GM18507 (cell line): ENCODE data around the gene NOA1.

Source experiments
- DNase-seq: peaks from one replicate; pipeline ENCODE4 v3.0.0; 2011; ENCODE audit warnings: low read depth; ENCODE audit not compliant: insufficient read length; ENCODE audit errors: extremely low spot score
- FAIRE-seq: peaks from 2 replicates; lab custom pipeline; 2011; peaks lifted over from hg19 to GRCh38; lab: Jason Lieb, UNC

The NOA1 gene

GRCh38 chr4:56977321-56978012 lies at the start of gene NOA1:
Gene NOA1 (minus strand): TSS chr4:56977606. CDS start chr4:56977585, 21 bp downstream.
- FAIRE-seq (peak; percentile 98), DNase-seq (peak; percentile 90)

- FAIRE-seq = no peak
Measured at GRCh38 chr4:57023104-57023503, 45.7 kb upstream of the NOA1 start.

GRCh38 chr4:57020467-57021101 lies 43.2 kb upstream of the NOA1 start:
- DNase-seq (no peak), FAIRE-seq (no peak)

More at GRCh38 chr4:57023104-57023503, 45.7 kb upstream of the NOA1 start:
- no peak for DNase-seq

DNA sequence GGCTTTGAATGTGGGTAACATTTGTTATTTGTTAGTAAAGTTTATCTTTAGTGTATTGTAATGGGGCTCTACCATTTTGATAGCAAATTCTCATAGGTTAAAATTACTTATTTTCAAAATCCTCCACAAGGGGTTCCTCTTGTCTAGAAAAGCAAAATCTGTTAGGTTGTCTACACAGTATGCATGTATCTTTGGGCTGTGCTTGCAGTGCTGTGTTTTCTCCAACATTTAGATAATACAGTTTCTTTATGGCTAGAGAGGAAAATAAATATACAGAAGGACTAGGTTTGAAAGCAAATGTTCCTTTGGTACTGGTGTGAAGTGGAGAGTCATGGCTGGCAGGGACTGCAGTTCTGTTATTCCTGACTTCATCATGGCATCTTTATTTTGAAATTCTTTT lies 41.6 kb upstream of the NOA1 start:
- FAIRE-seq = no peak
- DNase-seq = no peak

- FAIRE-seq (no peak), DNase-seq (no peak)
Measured at GRCh38 chr4:57013543-57014120, 36.2 kb upstream of the NOA1 start.

GRCh38 chr4:56999751-57000150 lies 22.3 kb upstream of the NOA1 start:
- no peak for FAIRE-seq

DNA sequence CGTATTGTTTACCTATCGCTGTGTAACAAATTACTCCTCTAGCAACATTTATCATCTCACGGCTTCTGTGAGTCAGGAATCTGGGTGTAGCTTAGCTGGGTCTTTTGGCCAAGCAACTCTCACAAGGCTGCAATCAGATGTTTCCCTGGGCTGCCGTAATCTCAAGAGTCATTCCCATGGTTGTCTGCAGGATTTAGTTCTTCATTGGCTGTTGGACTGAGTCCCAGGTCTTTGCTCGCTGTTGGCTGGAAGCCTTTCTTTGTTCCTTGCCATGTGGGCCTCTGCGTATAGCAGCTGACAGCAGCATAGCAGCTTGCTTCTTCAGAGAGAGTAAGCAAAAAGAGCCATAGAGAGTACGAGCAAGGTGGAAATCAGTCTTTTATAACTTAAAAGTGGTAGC lies 18.1 kb upstream of the NOA1 start:
- FAIRE-seq (no peak), DNase-seq (no peak)

More at GRCh38 chr4:56999751-57000150, 22.3 kb upstream of the NOA1 start:
- no peak for DNase-seq

GRCh38 chr4:56990109-56990905 lies 12.9 kb upstream of the NOA1 start:
- no peak for DNase-seq
- FAIRE-seq = no peak

DNA sequence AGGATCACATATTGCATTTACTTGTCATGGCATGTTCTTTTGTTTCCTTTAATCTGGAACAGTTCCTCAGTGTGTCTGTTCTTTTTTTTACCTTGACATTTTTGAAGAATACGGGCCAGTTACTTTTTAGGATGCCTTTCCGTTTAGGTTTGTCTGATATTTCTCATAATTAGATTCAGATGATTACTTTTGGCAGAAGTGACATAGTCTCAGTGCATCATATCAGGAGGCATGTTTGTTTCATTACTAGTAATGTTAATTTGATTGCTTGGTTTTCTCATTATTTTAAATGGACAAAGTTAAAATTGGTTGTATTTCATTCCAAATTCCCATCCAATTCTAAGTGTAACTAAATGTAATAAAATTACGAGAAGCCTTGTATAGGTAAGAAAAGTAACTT lies 9.5 kb upstream of the NOA1 start:
- no peak for DNase-seq
- no peak for FAIRE-seq

GRCh38 chr4:56986192-56986591 lies 8.8 kb upstream of the NOA1 start:
- DNase-seq (no peak), FAIRE-seq (no peak)

GRCh38 chr4:56981795-56982201 lies 4.4 kb upstream of the NOA1 start:
- FAIRE-seq (no peak), DNase-seq (no peak)

DNA sequence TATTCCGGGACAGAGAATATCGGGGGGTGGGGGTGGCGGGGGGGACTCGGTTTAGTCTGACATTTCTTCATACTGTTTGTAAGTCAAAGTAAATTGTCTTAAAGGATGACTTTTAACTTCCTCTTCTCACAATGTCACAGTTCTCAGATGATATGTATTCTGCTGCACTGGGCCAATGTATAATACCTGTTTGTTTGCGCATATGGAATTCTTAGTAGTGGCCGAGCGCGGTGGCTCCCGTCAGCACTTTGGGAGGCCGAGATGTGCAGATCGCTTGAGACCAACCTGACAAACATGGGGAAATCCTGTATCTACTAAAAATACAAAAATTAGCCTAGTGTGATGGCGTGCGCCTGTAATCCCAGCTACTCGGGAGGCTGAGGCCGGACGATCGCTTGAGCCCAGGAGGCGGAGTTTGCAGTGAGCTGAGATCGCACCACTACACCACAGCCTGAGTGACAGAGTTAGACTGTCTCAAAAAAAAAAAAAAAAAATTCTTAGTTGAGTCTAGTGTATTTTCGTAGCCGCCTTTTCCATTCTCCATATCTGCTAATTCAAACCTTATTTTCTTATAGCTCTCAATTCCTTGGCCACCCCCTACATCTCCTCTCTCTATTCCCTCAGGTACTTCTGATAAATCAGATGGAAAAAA lies 2.1 kb upstream of the NOA1 start:
- DNase-seq (no peak), FAIRE-seq (peak; percentile 45)

GRCh38 chr4:56978750-56979303 lies 1.4 kb upstream of the NOA1 start, which contains the start of gene POLR2B:
Gene POLR2B (plus strand): TSS chr4:56978896. CDS start chr4:56978986, 90 bp downstream.
- peak; percentile 66 for DNase-seq
- peak; percentile 91 for FAIRE-seq

- FAIRE-seq = no peak
- DNase-seq = peak; percentile 2
Measured at GRCh38 chr4:56976837-56977320, 527 bp downstream of the NOA1 start.

GRCh38 chr4:56976283-56976836 lies 1.0 kb downstream of the NOA1 start:
- DNase-seq = no peak
- FAIRE-seq = no peak

DNA sequence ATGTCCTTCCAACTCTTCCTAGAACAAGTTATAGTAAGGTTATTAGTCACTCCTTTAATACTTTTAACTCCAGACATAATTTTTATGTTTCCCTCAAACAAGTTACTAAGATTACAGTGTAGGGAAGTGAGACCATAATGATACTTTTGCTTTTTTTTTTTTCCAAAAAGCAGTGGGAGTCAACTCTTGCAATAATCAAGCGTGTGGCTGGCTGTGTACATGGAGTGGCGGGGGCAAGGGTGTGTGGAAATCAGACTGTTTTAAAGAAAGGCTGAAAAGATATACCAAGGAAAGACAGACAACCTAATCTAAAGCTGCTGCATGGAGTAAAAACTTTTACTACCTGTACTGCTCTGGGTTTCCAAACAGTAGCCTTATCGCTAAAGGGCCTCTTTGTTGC lies 4.1 kb downstream of the NOA1 start:
- DNase-seq (no peak), FAIRE-seq (no peak)

- FAIRE-seq (no peak), DNase-seq (no peak)
Measured at GRCh38 chr4:56972809-56973208, 4.6 kb downstream of the NOA1 start.

DNA sequence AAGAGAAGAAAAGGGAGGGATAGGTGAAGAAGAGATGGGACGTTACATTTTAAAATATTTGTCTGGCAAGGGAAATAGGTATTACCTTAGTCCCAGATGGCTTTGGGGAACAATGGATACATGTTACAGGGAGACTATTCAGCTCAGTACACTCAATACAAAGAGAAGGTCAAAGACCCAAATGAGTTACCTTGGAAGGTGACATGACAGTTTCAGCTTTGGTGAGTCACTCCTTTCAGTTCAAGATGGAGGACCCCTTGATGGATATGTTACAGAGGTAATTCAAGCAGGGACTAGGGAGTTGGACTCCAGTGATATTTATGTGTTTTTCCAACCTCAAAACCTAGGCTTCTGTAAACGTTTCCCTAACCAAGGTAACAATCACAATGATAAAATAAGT lies 5.0 kb downstream of the NOA1 start:
- FAIRE-seq (no peak), DNase-seq (no peak)

DNA sequence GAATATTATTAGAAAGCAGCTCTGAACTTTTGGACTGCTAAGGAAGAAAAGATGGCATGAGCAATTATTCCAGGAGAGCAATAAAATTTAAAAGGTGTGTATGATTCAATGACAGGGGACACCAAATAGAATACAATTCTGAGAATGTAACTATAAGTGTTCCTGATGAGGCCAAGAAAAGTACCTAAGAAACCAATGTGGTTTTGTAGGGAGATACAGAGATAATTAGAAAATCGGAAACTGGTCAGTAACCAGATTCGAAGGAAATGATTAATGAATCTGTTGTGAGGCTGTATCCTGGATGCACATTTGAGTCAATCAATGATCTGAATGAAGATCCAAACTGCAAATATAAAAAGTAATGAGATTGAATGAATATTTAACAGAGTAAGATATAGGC lies 6.0 kb downstream of the NOA1 start:
- DNase-seq (no peak), FAIRE-seq (no peak)
